Memory B cell (primary cell): ENCODE data around the gene SCN1A.
"Not testable (repeated sequence)": the region's sequence is repeated elsewhere in the genome, so short reads cannot be mapped to it uniquely, and the experiment has no call there.

Experiments
- ATAC-seq: fragments of 150-1000 bp; cut with Tn5 transposase; 2 replicates; pipeline ENCODE4 v1.10.0; 2021; ENCODE audit warnings: low read depth, mild to moderate bottlenecking, moderate library complexity
- DNase-seq, 2 donors: peaks; one replicate each; pipeline ENCODE4 v3.0.0; 2022; ENCODE audit warnings: low spot score in 2 of 2
- H3K27ac Mint-ChIP-seq: one replicate; pipeline ENCODE4 v1.8.0; 2022; ENCODE audit warnings: mild to moderate bottlenecking, moderate library complexity, mixed read lengths
- H3K27me3 Mint-ChIP-seq: one replicate; pipeline ENCODE4 v1.8.0; 2022; ENCODE audit warnings: mixed read lengths
- H3K36me3 Mint-ChIP-seq: one replicate; pipeline ENCODE4 v1.8.0; 2022; ENCODE audit warnings: mild to moderate bottlenecking, mixed read lengths
- H3K4me1 Mint-ChIP-seq: one replicate; pipeline ENCODE4 v1.8.0; 2022; ENCODE audit warnings: mixed read lengths
- H3K4me3 Mint-ChIP-seq: one replicate; pipeline ENCODE4 v1.8.0; 2022; ENCODE audit warnings: mild to moderate bottlenecking, moderate library complexity, mixed read lengths
- H3K9me3 Mint-ChIP-seq: one replicate; pipeline ENCODE4 v1.8.0; 2022; ENCODE audit warnings: mixed read lengths

SCN1A gene

DNA sequence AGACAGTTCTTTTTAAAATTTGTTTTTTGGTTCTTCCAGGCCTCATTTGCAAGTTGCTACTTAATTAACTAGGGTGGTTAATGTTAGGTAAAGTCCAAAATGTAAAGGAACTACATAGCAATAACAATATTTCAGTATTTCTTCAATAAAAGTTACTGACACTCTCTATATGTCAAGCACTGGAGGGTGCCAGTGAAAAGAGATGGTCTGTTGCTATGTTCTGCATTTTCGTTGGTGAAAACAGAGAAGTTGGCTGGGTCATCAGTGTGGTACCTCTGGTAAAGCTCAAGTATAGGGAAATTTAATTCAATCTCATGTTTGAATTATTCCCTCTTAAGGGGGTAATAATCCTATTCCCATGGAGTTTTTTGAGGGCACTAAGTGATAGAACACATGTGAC lies 16.3 kb upstream of the SCN1A start:
- no peak overlapping the region for H3K27ac Mint-ChIP-seq
- peaks cover 2% of the 10 kb centered on the region for H3K9me3 Mint-ChIP-seq
- H3K4me3 Mint-ChIP-seq, result no peak overlapping the region
- peaks cover 2% of the 10 kb centered on the region for H3K27me3 Mint-ChIP-seq
- no peaks in the 10 kb centered on the region for H3K4me1 Mint-ChIP-seq
- no peaks in the 10 kb centered on the region for H3K36me3 Mint-ChIP-seq
- ATAC-seq (no peak), DNase-seq (no peak)

DNA sequence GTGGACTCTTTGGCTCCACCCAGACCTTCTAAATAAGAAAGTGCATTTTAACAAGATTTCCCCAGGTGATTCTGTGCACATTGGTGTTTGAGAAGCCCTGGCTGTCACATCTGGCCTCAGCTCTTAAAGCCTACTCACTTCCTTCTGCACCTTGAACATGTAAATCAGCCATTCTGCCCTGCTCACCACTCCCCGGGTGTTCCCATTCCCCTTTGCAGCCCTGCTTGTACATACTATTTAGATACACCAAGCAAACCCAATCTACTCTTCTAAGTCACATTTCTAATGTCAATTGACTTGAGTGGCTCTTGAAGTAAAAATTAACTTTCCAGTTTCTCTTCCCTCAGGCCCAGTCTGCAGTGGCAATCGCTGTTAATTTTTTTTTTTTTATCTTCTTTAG lies 13.1 kb upstream of the SCN1A start:
- Mint-ChIP-seq H3K36me3 (no peaks in the 10 kb centered on the region), H3K27me3 (peaks cover 4% of the 10 kb centered on the region), H3K9me3 (peaks cover 4% of the 10 kb centered on the region), H3K4me1 (no peaks in the 10 kb centered on the region), H3K4me3 (no peak overlapping the region), H3K27ac (no peak overlapping the region)
- DNase-seq (no peak), ATAC-seq (no peak)

DNA sequence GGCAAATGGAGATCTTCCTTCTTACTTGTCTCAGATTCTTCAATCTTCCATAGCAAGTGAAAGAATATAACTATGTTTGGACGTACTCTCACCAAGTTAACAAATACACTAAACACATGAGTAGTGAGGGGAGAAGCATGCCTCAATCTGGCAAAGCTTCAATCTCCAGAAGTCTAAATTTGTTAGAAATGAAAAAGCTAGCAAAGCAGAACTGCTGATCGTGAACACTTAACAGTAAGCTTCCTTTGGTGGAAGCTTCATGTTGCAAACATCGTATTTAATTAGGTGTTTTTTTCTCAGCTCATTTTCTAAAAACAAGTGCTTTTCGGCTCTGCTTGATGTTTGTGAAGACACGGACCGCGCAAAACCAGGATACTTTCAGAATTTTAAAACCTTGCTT lies 12.7 kb upstream of the SCN1A start:
- H3K27ac Mint-ChIP-seq, result no peak overlapping the region
- H3K27me3 Mint-ChIP-seq, result peaks cover 4% of the 10 kb centered on the region
- no peaks in the 10 kb centered on the region for H3K4me1 Mint-ChIP-seq
- no peaks in the 10 kb centered on the region for H3K36me3 Mint-ChIP-seq
- H3K9me3 Mint-ChIP-seq, result peaks cover 4% of the 10 kb centered on the region
- DNase-seq, result no peak
- no peak for ATAC-seq
- no peak overlapping the region for H3K4me3 Mint-ChIP-seq

DNA sequence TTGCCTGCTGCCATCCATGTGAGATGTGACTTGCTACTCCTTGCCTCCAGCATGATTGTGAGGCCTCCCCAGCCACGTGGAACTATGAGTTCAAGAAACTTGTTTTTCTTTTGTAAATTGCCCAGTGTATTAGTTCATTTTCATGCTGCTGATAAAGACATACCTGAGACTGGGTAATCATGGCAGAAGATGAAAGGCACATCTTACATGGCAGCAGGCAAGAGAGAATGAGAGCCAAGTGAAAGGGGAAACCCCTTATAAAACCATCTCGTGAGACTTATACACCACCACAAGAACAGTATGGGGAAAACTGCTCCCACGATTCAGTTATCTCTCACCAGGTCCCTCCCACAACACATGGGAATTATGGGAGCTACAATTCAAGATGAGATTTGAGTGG lies 11.7 kb upstream of the SCN1A start:
- H3K27ac Mint-ChIP-seq, DNase-seq, ATAC-seq, H3K4me1 Mint-ChIP-seq, H3K36me3 Mint-ChIP-seq, H3K4me3 Mint-ChIP-seq, H3K9me3 Mint-ChIP-seq, H3K27me3 Mint-ChIP-seq: not testable (repeated sequence)

DNA sequence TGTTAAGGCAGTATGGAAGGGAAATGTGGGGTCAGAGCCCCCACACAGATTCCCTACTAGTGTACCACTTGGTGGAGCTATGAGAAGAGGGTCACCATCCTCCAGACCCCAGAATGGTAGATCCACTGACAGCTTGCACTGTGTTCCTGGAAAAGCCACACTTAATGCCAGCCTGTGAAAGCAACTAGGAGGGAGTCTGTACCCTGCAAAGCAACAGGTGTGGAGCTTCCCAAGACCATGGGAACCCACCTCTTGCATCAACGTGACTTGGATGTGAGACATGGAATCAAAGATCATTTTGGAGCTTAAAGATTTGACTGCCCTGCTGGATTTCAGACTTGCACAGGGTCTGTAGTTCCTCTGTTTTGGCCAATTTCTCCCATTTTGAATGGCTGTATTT lies 10.8 kb upstream of the SCN1A start:
- H3K27ac Mint-ChIP-seq, result no peak overlapping the region
- DNase-seq, result no peak
- H3K27me3 Mint-ChIP-seq, result peaks cover 4% of the 10 kb centered on the region
- no peaks in the 10 kb centered on the region for H3K4me1 Mint-ChIP-seq
- H3K9me3 Mint-ChIP-seq, result peaks cover 4% of the 10 kb centered on the region
- no peaks in the 10 kb centered on the region for H3K36me3 Mint-ChIP-seq
- no peak overlapping the region for H3K4me3 Mint-ChIP-seq
- ATAC-seq, result no peak

DNA sequence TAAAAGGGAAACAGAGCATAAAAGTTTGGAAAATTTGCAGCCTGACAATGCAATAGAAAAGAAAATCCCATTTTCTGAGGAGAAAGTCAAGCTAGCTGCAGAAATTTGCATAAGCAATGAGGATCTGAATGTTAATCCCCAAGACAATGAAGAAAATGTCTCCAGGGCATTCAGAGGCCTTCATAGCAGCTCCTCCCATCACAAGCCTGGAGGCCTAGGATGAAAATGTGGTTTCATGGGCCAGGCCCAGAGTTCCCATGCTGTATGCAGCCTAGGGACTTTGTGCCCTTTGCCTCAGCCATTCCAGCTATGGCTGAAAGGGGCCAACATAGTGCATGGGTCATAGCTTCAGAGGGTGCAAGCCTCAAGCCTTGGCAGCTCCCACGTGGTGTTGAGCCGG lies 10.3 kb upstream of the SCN1A start:
- ATAC-seq (no peak), DNase-seq (no peak)
- peaks cover 4% of the 10 kb centered on the region for H3K9me3 Mint-ChIP-seq
- no peaks in the 10 kb centered on the region for H3K36me3 Mint-ChIP-seq
- no peak overlapping the region for H3K27ac Mint-ChIP-seq
- H3K27me3 Mint-ChIP-seq, result peaks cover 4% of the 10 kb centered on the region
- H3K4me1 Mint-ChIP-seq, result no peaks in the 10 kb centered on the region
- no peak overlapping the region for H3K4me3 Mint-ChIP-seq

DNA sequence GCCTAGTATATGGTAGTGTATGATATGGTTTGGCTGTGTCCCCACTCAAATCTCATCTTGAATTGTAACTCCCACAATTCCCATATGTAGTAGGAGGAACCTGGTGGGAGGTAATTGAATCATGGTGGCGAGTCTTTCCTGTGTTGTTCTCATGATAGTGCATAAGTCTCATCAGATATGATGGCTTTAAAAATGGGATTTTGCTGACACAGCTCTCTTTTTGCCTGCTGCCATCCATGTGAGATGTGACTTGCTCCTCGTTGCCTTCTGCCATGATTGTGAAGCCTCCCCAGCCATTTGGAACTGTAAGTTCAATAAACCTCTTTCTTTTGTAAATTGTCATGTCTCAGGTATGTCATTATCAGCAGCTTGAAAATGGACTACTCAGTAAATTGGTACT lies 9.5 kb upstream of the SCN1A start:
- Mint-ChIP-seq H3K9me3 (peaks cover 4% of the 10 kb centered on the region), H3K4me3 (no peak overlapping the region), H3K4me1 (no peaks in the 10 kb centered on the region), H3K36me3 (no peaks in the 10 kb centered on the region), H3K27ac (no peak overlapping the region), H3K27me3 (peaks cover 4% of the 10 kb centered on the region)
- no peak for ATAC-seq
- no peak for DNase-seq

DNA sequence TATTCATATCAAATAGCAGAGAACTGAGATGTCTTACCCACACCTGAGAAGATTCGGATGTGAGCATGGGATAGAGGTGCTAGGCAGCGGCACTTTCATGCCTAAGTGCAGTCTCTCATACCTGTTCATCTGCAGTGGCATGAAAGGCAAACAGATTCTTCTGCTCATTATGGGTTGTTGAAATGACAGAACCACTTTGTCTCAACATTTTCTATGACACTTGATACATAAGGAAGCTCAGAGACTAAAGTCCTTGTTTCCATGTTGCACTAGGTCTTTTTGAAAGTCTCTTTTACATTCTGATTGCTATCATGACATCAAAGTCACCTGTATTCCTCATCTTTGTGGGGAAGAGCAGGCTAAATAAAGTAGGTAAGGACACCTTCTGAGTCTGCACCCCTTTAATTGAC lies 8.0 kb upstream of the SCN1A start:
- H3K27me3 Mint-ChIP-seq, result peaks cover 1% of the 10 kb centered on the region
- H3K36me3 Mint-ChIP-seq, result no peaks in the 10 kb centered on the region
- no peak for DNase-seq
- H3K4me3 Mint-ChIP-seq, result no peak overlapping the region
- H3K9me3 Mint-ChIP-seq, result peaks cover 2% of the 10 kb centered on the region
- H3K27ac Mint-ChIP-seq, result no peak overlapping the region
- no peak for ATAC-seq
- no peaks in the 10 kb centered on the region for H3K4me1 Mint-ChIP-seq

DNA sequence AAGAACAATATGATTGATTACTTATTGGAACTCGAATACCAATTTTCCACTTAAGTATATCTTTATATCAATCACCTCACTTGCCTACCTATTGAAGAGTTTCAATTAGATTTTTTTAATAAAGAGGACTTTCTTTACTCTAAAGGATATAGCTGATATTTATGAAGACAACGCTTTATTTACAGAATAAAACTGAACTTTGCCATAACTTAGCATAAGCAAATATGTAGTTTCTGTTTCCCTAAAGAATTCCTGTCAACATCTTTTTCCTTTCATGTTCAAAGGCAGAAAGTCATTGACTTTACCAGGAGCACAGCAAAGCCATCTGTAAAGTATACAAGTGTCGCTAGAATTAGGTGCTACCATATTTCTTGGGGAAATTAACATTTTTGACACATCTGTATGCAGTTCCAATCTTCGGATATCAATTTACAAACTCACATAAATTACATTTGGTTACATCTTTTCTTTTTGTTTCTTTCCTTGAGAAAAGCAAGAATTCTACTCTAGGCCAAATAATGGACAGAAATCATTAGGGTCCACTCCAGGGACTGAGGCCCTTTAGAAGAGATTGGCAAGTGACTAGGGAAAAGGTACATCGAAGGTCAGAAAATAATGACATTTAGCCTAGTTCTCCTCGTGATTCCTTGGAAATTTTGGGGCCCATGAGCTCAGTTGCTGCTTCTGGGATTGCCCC lies 7.5 kb upstream of the SCN1A start:
- Mint-ChIP-seq H3K4me3 (no peak overlapping the region), H3K36me3 (no peaks in the 10 kb centered on the region), H3K27ac (no peak overlapping the region), H3K4me1 (no peaks in the 10 kb centered on the region), H3K9me3 (peaks cover 2% of the 10 kb centered on the region), H3K27me3 (peaks cover 2% of the 10 kb centered on the region)
- DNase-seq, result no peak
- no peak for ATAC-seq

DNA sequence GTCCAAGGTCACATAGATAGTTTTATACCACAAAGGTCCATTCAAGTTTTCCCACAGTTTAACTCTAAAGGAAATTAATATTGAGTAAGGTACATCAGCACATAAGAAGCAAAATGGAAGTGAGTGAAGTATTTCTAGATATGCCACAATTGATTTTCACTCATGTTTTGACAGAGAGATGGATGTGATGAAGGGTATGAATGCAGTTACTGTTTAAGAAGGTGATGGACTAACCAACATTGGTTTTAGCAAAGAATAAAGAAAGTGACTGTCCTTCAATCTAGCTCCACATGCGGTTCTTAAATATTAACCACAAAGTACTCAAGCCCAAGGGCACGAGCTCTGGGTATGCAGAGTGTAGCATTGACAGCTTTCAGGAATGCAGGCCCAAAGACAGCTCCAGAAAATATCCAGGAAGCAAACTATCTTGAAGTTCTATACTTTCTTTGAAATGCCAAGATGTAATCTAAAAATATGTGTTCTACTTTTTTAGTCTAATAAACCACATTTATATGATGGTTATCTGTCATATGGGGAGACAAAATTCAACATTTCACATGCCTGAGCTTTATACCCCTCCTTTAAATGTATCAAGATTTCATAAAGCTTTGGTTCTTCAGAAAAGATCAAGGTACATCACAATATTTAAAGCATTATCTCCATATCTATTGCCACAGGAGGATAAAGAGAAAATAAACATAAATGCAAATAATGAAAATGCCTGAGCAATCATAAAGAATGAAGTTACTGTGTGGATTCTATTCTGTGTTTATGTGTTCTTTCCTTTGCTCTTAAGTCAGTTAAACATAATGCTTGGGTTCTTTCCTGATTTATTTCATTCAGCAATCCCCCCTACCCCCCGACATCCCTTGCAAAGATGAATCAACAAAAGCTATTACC lies 6.7 kb upstream of the SCN1A start:
- no peak for DNase-seq
- no peaks in the 10 kb centered on the region for H3K36me3 Mint-ChIP-seq
- peaks cover 2% of the 10 kb centered on the region for H3K9me3 Mint-ChIP-seq
- H3K27ac Mint-ChIP-seq, result no peak overlapping the region
- H3K4me1 Mint-ChIP-seq, result no peaks in the 10 kb centered on the region
- peaks cover 4% of the 10 kb centered on the region for H3K27me3 Mint-ChIP-seq
- no peak for ATAC-seq
- no peak overlapping the region for H3K4me3 Mint-ChIP-seq

DNA sequence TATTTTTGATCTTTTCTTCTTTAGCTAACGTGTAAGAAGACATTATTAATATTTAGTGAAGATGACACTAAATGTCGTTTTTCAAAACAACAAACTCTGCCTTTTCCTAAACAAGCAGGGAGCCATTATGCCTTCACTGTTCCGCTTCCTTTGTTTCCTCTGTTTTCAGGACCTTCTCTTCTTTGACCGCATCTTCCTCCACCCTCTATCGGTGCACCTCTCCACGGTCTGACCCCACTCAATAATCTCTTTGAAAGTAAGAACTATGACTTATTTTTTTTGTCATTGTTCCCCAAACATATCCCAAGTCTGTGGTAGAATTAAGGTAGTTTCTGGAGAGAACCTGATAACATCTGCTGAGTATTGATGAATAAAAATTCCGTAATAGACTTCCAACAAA lies 5.8 kb upstream of the SCN1A start:
- Mint-ChIP-seq H3K36me3 (no peaks in the 10 kb centered on the region), H3K4me1 (no peaks in the 10 kb centered on the region), H3K27me3 (peaks cover 3% of the 10 kb centered on the region), H3K4me3 (no peak overlapping the region), H3K27ac (no peak overlapping the region), H3K9me3 (no peaks in the 10 kb centered on the region)
- DNase-seq, result no peak
- no peak for ATAC-seq

DNA sequence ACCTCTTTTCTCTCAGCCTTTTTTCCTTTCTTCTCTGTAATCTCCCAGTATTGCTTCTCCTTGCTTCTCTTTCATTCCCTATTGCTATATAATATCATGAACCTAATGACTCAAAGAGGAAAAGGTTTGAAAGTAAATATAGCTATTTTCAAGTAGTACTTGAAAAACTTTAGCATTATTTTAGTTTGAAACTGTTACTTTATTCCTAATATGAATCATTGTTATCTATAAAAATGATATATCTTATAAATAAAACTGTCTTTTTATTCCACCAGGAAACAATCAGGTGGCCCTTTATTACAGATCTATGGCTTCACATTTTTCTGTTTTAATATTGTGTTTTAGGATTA lies 311 bp upstream of the SCN1A start:
- Mint-ChIP-seq H3K36me3 (no peaks in the 10 kb centered on the region), H3K27ac (no peak overlapping the region), H3K9me3 (no peaks in the 10 kb centered on the region), H3K27me3 (peaks cover 9% of the 10 kb centered on the region), H3K4me3 (no peak overlapping the region), H3K4me1 (peaks cover 3% of the 10 kb centered on the region)
- no peak for DNase-seq
- no peak for ATAC-seq

DNA sequence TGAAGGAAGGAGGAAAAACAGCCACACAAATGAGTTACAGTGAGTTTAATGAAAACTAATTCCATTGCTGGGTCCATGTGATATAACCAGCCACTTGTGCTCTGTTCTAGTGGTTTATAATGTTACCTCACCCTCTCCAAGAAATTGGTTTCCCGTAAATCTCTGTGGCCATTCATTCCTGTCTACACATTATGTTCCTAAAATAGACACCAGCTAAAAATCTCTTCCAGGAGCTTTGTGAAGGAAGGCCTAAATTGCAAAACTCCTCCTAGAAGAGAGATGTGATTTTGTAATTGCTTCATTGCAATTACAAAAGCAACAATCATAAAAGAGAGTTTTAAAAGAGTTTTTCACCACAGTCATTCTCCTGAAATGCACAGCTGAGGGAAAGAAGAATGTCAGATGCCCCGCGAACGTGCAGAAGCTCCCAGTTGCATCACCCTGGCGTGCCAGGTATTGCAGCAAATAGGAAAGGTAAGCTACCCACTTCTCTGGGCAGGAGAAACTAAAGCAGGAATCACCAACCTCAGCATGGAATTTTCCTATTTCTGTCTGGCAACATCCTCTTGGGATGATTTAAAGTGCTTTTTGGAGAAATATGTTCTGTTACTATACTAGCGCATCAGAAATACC lies 1.7 kb downstream of the SCN1A start:
- H3K27ac Mint-ChIP-seq, result no peak overlapping the region
- ATAC-seq (no peak), DNase-seq (no peak)
- peaks cover 9% of the 10 kb centered on the region for H3K27me3 Mint-ChIP-seq
- no peak overlapping the region for H3K4me3 Mint-ChIP-seq
- no peaks in the 10 kb centered on the region for H3K9me3 Mint-ChIP-seq
- no peaks in the 10 kb centered on the region for H3K36me3 Mint-ChIP-seq
- H3K4me1 Mint-ChIP-seq, result peaks cover 3% of the 10 kb centered on the region

DNA sequence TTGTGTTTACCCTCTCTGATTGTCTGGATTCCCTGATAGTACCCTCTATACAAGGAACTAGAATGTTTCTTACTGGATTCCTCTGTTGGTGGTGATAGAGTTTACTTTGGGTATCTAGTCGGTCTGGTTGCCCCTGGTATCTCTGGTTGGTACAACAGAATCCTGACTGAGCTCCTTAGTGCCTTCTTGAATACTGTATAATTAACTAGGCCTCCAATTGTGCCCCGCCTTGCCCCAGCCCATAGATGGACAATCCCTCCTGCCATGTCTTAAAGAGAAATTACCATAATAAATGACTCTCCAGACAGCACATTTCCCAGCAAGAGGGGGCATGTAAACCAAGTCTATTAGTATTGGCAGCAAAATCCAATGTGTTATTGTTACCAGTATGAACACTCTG lies 2.3 kb downstream of the SCN1A start:
- Mint-ChIP-seq H3K27me3 (peaks cover 9% of the 10 kb centered on the region), H3K27ac (no peak overlapping the region), H3K4me1 (peaks cover 3% of the 10 kb centered on the region), H3K4me3 (no peak overlapping the region), H3K36me3 (no peaks in the 10 kb centered on the region), H3K9me3 (no peaks in the 10 kb centered on the region)
- DNase-seq, result no peak
- no peak for ATAC-seq
